Ectodermal cell (in vitro differentiated cells): ENCODE results near the gene COMP.

Experiments
- H3K27ac ChIP-seq: 2 replicates; pipeline ENCODE4 v1.7.0; 2013; ENCODE audit warnings: mild to moderate bottlenecking, low read depth, low read length; ENCODE audit not compliant: insufficient read depth, poor library complexity, severe bottlenecking
- H3K27me3 ChIP-seq: 2 replicates; pipeline ENCODE4 v1.7.0; 2013; ENCODE audit warnings: mild to moderate bottlenecking, low read length; ENCODE audit not compliant: insufficient read depth, control insufficient read depth, poor library complexity, severe bottlenecking
- H3K36me3 ChIP-seq: one replicate; pipeline ENCODE4 v1.7.0; 2013; ENCODE audit warnings: low read length; ENCODE audit not compliant: control insufficient read depth, insufficient read depth
- H3K4me1 ChIP-seq: one replicate; pipeline ENCODE4 v1.7.0; 2013; ENCODE audit warnings: low read length; ENCODE audit not compliant: control insufficient read depth, insufficient read depth
- H3K4me3 ChIP-seq: 2 replicates; pipeline ENCODE4 v1.7.0; 2013; ENCODE audit warnings: low read depth, low read length, control low read depth; ENCODE audit not compliant: insufficient read depth
- H3K9me3 ChIP-seq: 2 replicates; pipeline ENCODE4 v1.7.0; 2013; ENCODE audit warnings: mild to moderate bottlenecking, low read length, moderate library complexity; ENCODE audit not compliant: control insufficient read depth
- WGBS, 2 experiments: methylation state at CpG; one replicate each; pipeline ENCODE4 v1.1.7; 2013; ENCODE audit warnings: missing lambda C conversion rate in 2 of 2; 5-methylcytosine and 5-hydroxymethylcytosine counted together

The COMP gene

GRCh38 chr19:18745931-18746330 lies 45.2 kb downstream of the COMP start:
- H3K4me3 ChIP-seq = no peak overlapping the region
- 90 to 92% methylated on average over 5 of the region's 5 CpGs for whole genome bisulfite sequencing, 2 experiments
- peaks cover 25% of the 10 kb centered on the region for H3K4me1 ChIP-seq
- H3K27ac ChIP-seq = no peak overlapping the region
- H3K27me3 ChIP-seq = no peaks in the 10 kb centered on the region
- no peaks in the 10 kb centered on the region for H3K9me3 ChIP-seq
- H3K36me3 ChIP-seq = no peaks in the 10 kb centered on the region

GRCh38 chr19:18745012-18745735 lies 45.9 kb downstream of the COMP start:
- no peaks in the 10 kb centered on the region for H3K36me3 ChIP-seq
- no peaks in the 10 kb centered on the region for H3K27me3 ChIP-seq
- H3K27ac ChIP-seq = no peak overlapping the region
- no peak overlapping the region for H3K4me3 ChIP-seq
- WGBS, 2 experiments = 92 to 94% methylated on average over 26 of the region's 26 CpGs
- no peaks in the 10 kb centered on the region for H3K9me3 ChIP-seq
- H3K4me1 ChIP-seq = peaks cover 30% of the 10 kb centered on the region

DNA sequence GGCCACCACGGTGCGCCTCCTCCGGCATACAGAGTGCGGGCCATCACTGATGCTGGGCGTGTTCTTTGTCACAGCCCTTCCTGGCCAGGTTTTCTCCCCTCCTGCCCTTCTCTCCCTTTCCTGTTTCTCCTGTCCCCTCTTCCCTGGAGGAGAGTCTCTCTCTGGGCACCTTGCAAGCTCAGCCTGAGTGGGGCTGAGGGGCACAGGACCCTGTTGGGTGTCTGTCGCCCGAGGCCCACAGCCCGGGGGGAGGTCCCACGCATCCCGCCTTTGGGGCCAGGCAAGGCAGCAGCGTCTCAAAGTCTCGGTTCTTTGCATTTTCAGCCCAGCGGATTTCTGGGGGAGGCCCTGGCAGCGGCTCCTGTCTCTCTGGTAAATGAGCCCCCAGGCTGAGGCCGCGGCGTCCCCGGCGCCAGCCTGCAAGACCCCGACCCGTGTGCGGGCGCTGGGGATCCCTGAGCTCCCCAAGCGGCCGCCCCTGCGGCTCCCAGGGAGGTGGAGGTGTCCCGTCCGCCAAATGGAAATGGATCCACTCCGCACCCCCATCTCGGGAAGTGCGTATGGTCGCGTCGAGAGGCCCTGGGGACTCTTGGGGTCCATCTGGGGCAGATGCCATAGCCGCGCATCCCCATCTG lies 47.2 kb downstream of the COMP start:
- Histone ChIP-seq H3K27me3 (no peaks in the 10 kb centered on the region), H3K27ac (no peak overlapping the region), H3K4me3 (no peak overlapping the region), H3K36me3 (no peaks in the 10 kb centered on the region), H3K9me3 (no peaks in the 10 kb centered on the region), H3K4me1 (peaks cover 19% of the 10 kb centered on the region)
- WGBS, 2 experiments = 94% methylated on average over 36 of the region's 36 CpGs

DNA sequence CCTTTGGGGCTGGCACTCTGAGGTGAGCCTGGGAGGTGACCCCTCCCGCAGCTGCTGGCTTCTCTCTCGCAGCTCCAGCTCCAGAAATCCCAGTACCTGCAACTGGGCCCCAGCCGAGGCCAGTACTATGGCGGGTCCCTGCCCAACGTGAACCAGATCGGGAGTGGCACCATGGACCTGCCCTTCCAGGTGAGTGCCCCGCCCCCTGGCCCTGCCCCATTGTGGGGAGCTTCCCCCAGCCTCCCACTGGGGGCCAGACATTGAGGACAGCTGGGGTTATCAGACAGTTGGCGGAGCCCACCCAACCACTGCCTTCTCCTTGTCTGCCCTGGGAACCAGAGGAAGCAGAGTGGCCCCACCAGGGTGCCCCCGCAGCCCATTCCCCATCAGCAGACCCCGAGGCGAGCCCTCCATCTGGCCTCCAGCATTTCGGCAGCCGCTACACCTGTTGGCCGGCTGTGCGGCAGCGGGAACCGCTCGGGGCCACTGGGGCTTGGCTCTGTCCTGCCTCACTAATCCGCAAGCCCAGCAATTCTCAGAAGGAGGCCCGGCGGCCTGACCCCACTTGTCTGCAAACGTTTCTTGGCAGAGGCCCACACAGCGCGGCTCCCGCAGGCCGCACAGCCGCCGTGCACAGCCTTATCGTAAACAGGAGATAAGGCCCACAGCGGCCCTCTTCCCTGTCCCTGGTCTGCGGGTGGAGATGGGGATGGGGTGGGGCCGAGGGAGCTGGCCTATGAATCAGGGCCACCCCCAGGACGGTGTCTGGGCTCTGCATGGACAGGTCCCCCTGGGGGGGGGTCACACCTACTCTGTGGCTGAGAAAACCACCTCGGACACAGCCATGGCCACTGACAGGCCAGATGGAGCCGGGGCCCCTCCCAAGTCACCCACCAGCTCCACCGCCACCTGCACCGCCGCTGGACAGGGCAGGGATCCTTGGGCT lies 48.0 kb downstream of the COMP start:
- Histone ChIP-seq H3K36me3 (no peaks in the 10 kb centered on the region), H3K4me1 (peaks cover 19% of the 10 kb centered on the region), H3K9me3 (no peaks in the 10 kb centered on the region), H3K4me3 (no peak overlapping the region), H3K27me3 (no peaks in the 10 kb centered on the region), H3K27ac (no peak overlapping the region)
- WGBS, 2 experiments = 90 to 93% methylated on average over 38 of the region's 38 CpGs

DNA sequence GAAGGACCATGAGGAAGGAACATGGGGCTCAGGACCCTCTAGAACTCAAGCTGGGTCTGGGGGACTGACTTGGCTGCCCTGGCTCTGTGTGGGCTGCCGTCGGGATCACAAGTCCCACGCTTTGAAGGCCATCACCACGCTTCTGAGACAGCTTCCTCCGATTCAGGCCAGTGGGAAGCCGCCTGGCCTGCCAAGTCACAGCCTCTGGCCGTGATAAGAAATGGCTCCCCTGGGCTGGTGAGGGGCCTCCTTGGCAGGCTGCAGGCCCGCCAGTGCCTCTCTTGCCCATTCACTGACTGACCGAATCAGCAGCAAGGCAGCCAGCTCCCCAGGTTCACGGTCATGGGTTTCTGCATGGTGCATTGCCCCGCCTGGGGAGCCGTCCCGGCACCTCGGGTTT lies 48.8 kb downstream of the COMP start:
- H3K36me3 ChIP-seq = no peaks in the 10 kb centered on the region
- no peaks in the 10 kb centered on the region for H3K9me3 ChIP-seq
- peaks cover 21% of the 10 kb centered on the region for H3K4me1 ChIP-seq
- H3K4me3 ChIP-seq = no peak overlapping the region
- 94 to 96% methylated on average over 14 of the region's 14 CpGs for WGBS, 2 experiments
- no peak overlapping the region for H3K27ac ChIP-seq
- H3K27me3 ChIP-seq = no peaks in the 10 kb centered on the region

GRCh38 chr19:18741124-18742121 lies 49.7 kb downstream of the COMP start:
- Histone ChIP-seq H3K36me3 (no peaks in the 10 kb centered on the region), H3K27ac (no peak overlapping the region)
- 91% methylated on average over 24 to 27 of the region's 27 CpGs for WGBS, 2 experiments

GRCh38 chr19:18738961-18739690 lies 52.0 kb downstream of the COMP start:
- H3K27me3 ChIP-seq = no peaks in the 10 kb centered on the region
- H3K4me3 ChIP-seq = no peak overlapping the region
- 93% methylated on average over 20 of the region's 20 CpGs for WGBS, 2 experiments
- H3K27ac ChIP-seq = no peak overlapping the region
- peaks cover 24% of the 10 kb centered on the region for H3K4me1 ChIP-seq
- no peaks in the 10 kb centered on the region for H3K9me3 ChIP-seq
- no peaks in the 10 kb centered on the region for H3K36me3 ChIP-seq

More at GRCh38 chr19:18741124-18742121, 49.7 kb downstream of the COMP start:
- Histone ChIP-seq H3K4me3 (no peak overlapping the region), H3K27me3 (no peaks in the 10 kb centered on the region), H3K4me1 (peaks cover 24% of the 10 kb centered on the region), H3K9me3 (no peaks in the 10 kb centered on the region)

- H3K27me3 ChIP-seq = no peaks in the 10 kb centered on the region
- no peaks in the 10 kb centered on the region for H3K9me3 ChIP-seq
- 58 to 61% methylated on average over 1 of the region's 1 CpG for WGBS, 2 experiments
- no peaks in the 10 kb centered on the region for H3K36me3 ChIP-seq
- H3K4me1 ChIP-seq = peaks cover 24% of the 10 kb centered on the region
- H3K4me3 ChIP-seq = no peak overlapping the region
- peak overlapping the region; percentile 36 for H3K27ac ChIP-seq
Measured at GRCh38 chr19:18737954-18738351, 53.2 kb downstream of the COMP start.
